SH-SY5Y (cell line): ENCODE results near the gene TEX22.

Experiments
- GATA2 ChIP-seq: IDR thresholded peaks from 2 replicates; pipeline ENCODE4 v1.6.1; 2011; ENCODE audit warnings: mild to moderate bottlenecking, low read depth, low read length
- GATA3 ChIP-seq: IDR thresholded peaks from 2 replicates; pipeline ENCODE4 v1.6.1; 2011; ENCODE audit warnings: low read depth, mild to moderate bottlenecking, low read length, moderate library complexity

GRCh38 chr14:105461903-105462302, 63.6 kb downstream of the TEX22 start:
- no peak for TF ChIP-seq GATA2
- no peak for TF ChIP-seq GATA3
